SK-N-SH treated with all-trans-retinoic acid at 6 μM for 48 hours (cell line): ENCODE measurements around the gene DROSHA.

Experiments
- BACH2 ChIP-seq: fragments of 250-450 bp; sonication (Bioruptor Pico); IDR thresholded peaks from 2 replicates; pipeline ENCODE4 v1.9.0; 2021; ENCODE audit warnings: mild to moderate bottlenecking, borderline replicate concordance
- OSR1 ChIP-seq: fragments of 250-450 bp; sonication (Bioruptor Pico); IDR thresholded peaks from 2 replicates; pipeline ENCODE4 v1.8.0; 2022; ENCODE audit warnings: moderate library complexity, mild to moderate bottlenecking, inconsistent platforms
- RARB ChIP-seq: fragments of 250-450 bp; sonication (Bioruptor Pico); IDR thresholded peaks from 2 replicates; pipeline ENCODE4 v1.8.0; 2021; ENCODE audit warnings: mild to moderate bottlenecking, moderate library complexity
- ZFP3 ChIP-seq: fragments of 250-450 bp; sonication (Bioruptor Pico); IDR thresholded peaks from 2 replicates; pipeline ENCODE4 v1.5.0; 2020; ENCODE audit warnings: mild to moderate bottlenecking, moderate library complexity
- ZNF8 ChIP-seq: fragments of 450-650 bp; formaldehyde crosslinking; IDR thresholded peaks from 2 replicates; pipeline ENCODE4 v1.5.0; 2020; ENCODE audit warnings: mild to moderate bottlenecking, moderate library complexity
- TF ChIP-seq, protein P1 (sequence below): fragments of 250-450 bp; sonication (Bioruptor Pico); IDR thresholded peaks from 2 replicates; pipeline ENCODE4 v1.8.0; 2020; ENCODE audit warnings: mild to moderate bottlenecking, moderate library complexity, borderline replicate concordance
- TF ChIP-seq, protein P2 (sequence below): fragments of 250-450 bp; sonication (Bioruptor Pico); IDR thresholded peaks from 2 replicates; pipeline ENCODE4 v1.5.1; 2021; ENCODE audit warnings: mild to moderate bottlenecking, moderate library complexity
- TF ChIP-seq, protein P3 (sequence below): fragments of 250-450 bp; sonication (Bioruptor Pico); IDR thresholded peaks from 2 replicates; pipeline ENCODE4 v1.5.0; 2020; ENCODE audit warnings: mild to moderate bottlenecking, moderate library complexity

DNA sequence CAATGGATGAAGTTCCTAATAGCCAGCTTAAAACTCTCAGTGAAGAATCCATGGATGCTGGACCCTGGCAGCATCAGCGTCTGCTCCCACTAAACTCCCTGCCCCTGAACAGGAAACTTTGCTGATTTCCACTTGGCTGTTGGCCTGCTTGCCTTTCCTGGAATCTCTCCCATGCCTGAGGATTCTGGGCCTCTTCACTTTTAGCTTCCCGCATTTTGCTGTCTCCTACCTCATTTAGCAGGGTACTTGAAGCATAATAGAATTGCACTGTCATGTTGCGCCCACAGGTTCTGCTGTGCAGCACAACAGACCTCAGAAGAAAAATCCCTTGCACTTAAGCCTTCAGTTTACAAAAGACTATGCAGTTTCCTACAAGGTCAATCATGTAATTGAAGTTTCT lies 127.6 kb downstream of the DROSHA start:
- TF ChIP-seq ZFP3 (CRISPR knock-in tag), result no peak
- TF ChIP-seq BACH2 (CRISPR knock-in tag), result no peak
- TF ChIP-seq RARB, result no peak
- TF ChIP-seq, protein P1, sequence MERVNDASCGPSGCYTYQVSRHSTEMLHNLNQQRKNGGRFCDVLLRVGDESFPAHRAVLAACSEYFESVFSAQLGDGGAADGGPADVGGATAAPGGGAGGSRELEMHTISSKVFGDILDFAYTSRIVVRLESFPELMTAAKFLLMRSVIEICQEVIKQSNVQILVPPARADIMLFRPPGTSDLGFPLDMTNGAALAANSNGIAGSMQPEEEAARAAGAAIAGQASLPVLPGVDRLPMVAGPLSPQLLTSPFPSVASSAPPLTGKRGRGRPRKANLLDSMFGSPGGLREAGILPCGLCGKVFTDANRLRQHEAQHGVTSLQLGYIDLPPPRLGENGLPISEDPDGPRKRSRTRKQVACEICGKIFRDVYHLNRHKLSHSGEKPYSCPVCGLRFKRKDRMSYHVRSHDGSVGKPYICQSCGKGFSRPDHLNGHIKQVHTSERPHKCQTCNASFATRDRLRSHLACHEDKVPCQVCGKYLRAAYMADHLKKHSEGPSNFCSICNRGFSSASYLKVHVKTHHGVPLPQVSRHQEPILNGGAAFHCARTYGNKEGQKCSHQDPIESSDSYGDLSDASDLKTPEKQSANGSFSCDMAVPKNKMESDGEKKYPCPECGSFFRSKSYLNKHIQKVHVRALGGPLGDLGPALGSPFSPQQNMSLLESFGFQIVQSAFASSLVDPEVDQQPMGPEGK, result no peak
- TF ChIP-seq ZNF8 (CRISPR knock-in tag), result no peak
- TF ChIP-seq, protein P2, sequence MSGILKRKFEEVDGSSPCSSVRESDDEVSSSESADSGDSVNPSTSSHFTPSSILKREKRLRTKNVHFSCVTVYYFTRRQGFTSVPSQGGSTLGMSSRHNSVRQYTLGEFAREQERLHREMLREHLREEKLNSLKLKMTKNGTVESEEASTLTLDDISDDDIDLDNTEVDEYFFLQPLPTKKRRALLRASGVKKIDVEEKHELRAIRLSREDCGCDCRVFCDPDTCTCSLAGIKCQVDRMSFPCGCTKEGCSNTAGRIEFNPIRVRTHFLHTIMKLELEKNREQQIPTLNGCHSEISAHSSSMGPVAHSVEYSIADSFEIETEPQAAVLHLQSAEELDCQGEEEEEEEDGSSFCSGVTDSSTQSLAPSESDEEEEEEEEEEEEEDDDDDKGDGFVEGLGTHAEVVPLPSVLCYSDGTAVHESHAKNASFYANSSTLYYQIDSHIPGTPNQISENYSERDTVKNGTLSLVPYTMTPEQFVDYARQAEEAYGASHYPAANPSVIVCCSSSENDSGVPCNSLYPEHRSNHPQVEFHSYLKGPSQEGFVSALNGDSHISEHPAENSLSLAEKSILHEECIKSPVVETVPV (CRISPR knock-in tag), result no peak
- TF ChIP-seq, protein P3, sequence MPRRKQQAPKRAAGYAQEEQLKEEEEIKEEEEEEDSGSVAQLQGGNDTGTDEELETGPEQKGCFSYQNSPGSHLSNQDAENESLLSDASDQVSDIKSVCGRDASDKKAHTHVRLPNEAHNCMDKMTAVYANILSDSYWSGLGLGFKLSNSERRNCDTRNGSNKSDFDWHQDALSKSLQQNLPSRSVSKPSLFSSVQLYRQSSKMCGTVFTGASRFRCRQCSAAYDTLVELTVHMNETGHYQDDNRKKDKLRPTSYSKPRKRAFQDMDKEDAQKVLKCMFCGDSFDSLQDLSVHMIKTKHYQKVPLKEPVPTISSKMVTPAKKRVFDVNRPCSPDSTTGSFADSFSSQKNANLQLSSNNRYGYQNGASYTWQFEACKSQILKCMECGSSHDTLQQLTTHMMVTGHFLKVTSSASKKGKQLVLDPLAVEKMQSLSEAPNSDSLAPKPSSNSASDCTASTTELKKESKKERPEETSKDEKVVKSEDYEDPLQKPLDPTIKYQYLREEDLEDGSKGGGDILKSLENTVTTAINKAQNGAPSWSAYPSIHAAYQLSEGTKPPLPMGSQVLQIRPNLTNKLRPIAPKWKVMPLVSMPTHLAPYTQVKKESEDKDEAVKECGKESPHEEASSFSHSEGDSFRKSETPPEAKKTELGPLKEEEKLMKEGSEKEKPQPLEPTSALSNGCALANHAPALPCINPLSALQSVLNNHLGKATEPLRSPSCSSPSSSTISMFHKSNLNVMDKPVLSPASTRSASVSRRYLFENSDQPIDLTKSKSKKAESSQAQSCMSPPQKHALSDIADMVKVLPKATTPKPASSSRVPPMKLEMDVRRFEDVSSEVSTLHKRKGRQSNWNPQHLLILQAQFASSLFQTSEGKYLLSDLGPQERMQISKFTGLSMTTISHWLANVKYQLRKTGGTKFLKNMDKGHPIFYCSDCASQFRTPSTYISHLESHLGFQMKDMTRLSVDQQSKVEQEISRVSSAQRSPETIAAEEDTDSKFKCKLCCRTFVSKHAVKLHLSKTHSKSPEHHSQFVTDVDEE (CRISPR knock-in tag), result no peak
- no peak for TF ChIP-seq OSR1 (CRISPR knock-in tag)
